ENCODE results near the gene CATSPER1.

The CATSPER1 gene

GRCh38 chr11:66020212-66020611 lies 6.1 kb downstream of the CATSPER1 start:
- no peaks in the 10 kb centered on the region for H3K79me1 ChIP-seq (ENCODE audit: low read depth, low read length)
- H3K36me3 ChIP-seq (replicated peaks in 1 of 2; ENCODE audit: control insufficient read depth in 2 of 2, insufficient read depth in 2 of 2, low read length in 2 of 2), result no peaks in the 10 kb centered on the region
- no peak for DNase-seq (ENCODE audit: low spot score)
- H3K18ac ChIP-seq (ENCODE audit: low read length), result peak overlapping the region; percentile 38
- peaks cover 0 to 47% (median 11%) of the 10 kb centered on the region in 3 experiments for H3K27me3 ChIP-seq (ENCODE audit: control insufficient read depth in 3 of 3, insufficient read depth in 3 of 3, low read depth in 1 of 3, low read length in 3 of 3)
- H3K14ac ChIP-seq (ENCODE audit: low read length), result peak overlapping the region; percentile 8
- no peak overlapping the region for H2BK5ac ChIP-seq (ENCODE audit: low read length)
- H2AK5ac ChIP-seq (ENCODE audit: low read depth, low read length), result peak overlapping the region; percentile 75
- no peak overlapping the region for H3K27ac ChIP-seq (replicated peaks; ENCODE audit: low read length)
- H2BK15ac ChIP-seq (ENCODE audit: low read length), result peak overlapping the region; percentile 58
- no peak overlapping the region for H2BK12ac ChIP-seq (ENCODE audit: low read length)
- H3K4me3 ChIP-seq (ENCODE audit: low read length in 2 of 2), result no peak overlapping the region
- no peak overlapping the region for H3K4ac ChIP-seq (ENCODE audit: low read length)
- H3K9ac ChIP-seq (ENCODE audit: low read depth, low read length, poor library complexity), result no peak overlapping the region
- H4K8ac ChIP-seq (ENCODE audit: low read depth, low read length), result no peak overlapping the region
- H3K23ac ChIP-seq (ENCODE audit: low read depth, low read length, poor library complexity), result peak overlapping the region; percentile 89
- H3K4me2 ChIP-seq (ENCODE audit: insufficient read depth, low read length, poor library complexity, severe bottlenecking), result no peak overlapping the region
- no CpG with 5 or more reads among the region's 8 CpGs for WGBS, 2 donors (ENCODE audit: extremely low coverage in 2 of 2, insufficient read length in 2 of 2, insufficient replicate concordance in 1 of 2)
- H2BK120ac ChIP-seq (ENCODE audit: low read depth, low read length), result no peak overlapping the region
- no peak overlapping the region for H2AFZ ChIP-seq (ENCODE audit: low read length)
- H4K91ac ChIP-seq (ENCODE audit: low read depth, low read length, poor library complexity), result no peak overlapping the region
- peaks cover 0 to 2% of the 10 kb centered on the region in 2 donors for H3K4me1 ChIP-seq (ENCODE audit: control insufficient read depth in 2 of 2, insufficient read depth in 1 of 2, low read depth in 1 of 2, low read length in 2 of 2)
- H3K9me3 ChIP-seq (replicated peaks in 1 of 2; ENCODE audit: control insufficient read depth in 2 of 2, insufficient read depth in 1 of 2, low read depth in 1 of 2, low read length in 2 of 2), result no peaks in the 10 kb centered on the region

- Histone ChIP-seq H3K9ac (ENCODE audit: low read depth, low read length, poor library complexity) (no peak overlapping the region), H3K4me1 (ENCODE audit: control insufficient read depth in 2 of 2, insufficient read depth in 1 of 2, low read depth in 1 of 2, low read length in 2 of 2) (peaks cover 2 to 3% of the 10 kb centered on the region in 2 donors), H2AFZ (ENCODE audit: low read length) (no peak overlapping the region), H3K79me1 (ENCODE audit: low read depth, low read length) (no peaks in the 10 kb centered on the region), H3K27me3 (ENCODE audit: control insufficient read depth in 3 of 3, insufficient read depth in 3 of 3, low read depth in 1 of 3, low read length in 3 of 3) (peaks cover 0 to 61% (median 10%) of the 10 kb centered on the region in 3 experiments), H3K4me2 (ENCODE audit: insufficient read depth, low read length, poor library complexity, severe bottlenecking) (no peak overlapping the region), H3K27ac (replicated peaks; ENCODE audit: low read length) (no peak overlapping the region), H3K23ac (ENCODE audit: low read depth, low read length, poor library complexity) (no peak overlapping the region), H4K91ac (ENCODE audit: low read depth, low read length, poor library complexity) (no peak overlapping the region), H3K18ac (ENCODE audit: low read length) (no peak overlapping the region), H3K14ac (ENCODE audit: low read length) (no peak overlapping the region), H2BK5ac (ENCODE audit: low read length) (no peak overlapping the region), H4K8ac (ENCODE audit: low read depth, low read length) (no peak overlapping the region), H2AK5ac (ENCODE audit: low read depth, low read length) (no peak overlapping the region), H3K4me3 (ENCODE audit: low read length in 2 of 2) (no peak overlapping the region), H3K36me3 (replicated peaks in 1 of 2; ENCODE audit: control insufficient read depth in 2 of 2, insufficient read depth in 2 of 2, low read length in 2 of 2) (no peaks in the 10 kb centered on the region), H2BK120ac (ENCODE audit: low read depth, low read length) (no peak overlapping the region), H3K4ac (ENCODE audit: low read length) (no peak overlapping the region), H2BK15ac (ENCODE audit: low read length) (no peak overlapping the region), H2BK12ac (ENCODE audit: low read length) (no peak overlapping the region), H3K9me3 (replicated peaks in 1 of 2; ENCODE audit: control insufficient read depth in 2 of 2, insufficient read depth in 1 of 2, low read depth in 1 of 2, low read length in 2 of 2) (no peaks in the 10 kb centered on the region)
- WGBS, 2 donors (ENCODE audit: extremely low coverage in 2 of 2, insufficient read length in 2 of 2, insufficient replicate concordance in 1 of 2), result 100% methylated on average over 2 of the region's 4 CpGs; no CpG with 5 or more reads in 1 of the 2 donors
- DNase-seq (ENCODE audit: low spot score), result no peak
Observed at GRCh38 chr11:66017321-66017720, 9.0 kb downstream of the CATSPER1 start.

- no peak overlapping the region for H2BK12ac ChIP-seq (ENCODE audit: low read length)
- no peak for DNase-seq (ENCODE audit: low spot score)
- no peak overlapping the region for H3K18ac ChIP-seq (ENCODE audit: low read length)
- no peak overlapping the region for H3K4me2 ChIP-seq (ENCODE audit: insufficient read depth, low read length, poor library complexity, severe bottlenecking)
- H3K14ac ChIP-seq (ENCODE audit: low read length), result no peak overlapping the region
- no peaks in the 10 kb centered on the region for H3K79me1 ChIP-seq (ENCODE audit: low read depth, low read length)
- H3K23ac ChIP-seq (ENCODE audit: low read depth, low read length, poor library complexity), result no peak overlapping the region
- no peak overlapping the region for H2BK120ac ChIP-seq (ENCODE audit: low read depth, low read length)
- H2AFZ ChIP-seq (ENCODE audit: low read length), result no peak overlapping the region
- no peaks in the 10 kb centered on the region for H3K9me3 ChIP-seq (replicated peaks in 1 of 2; ENCODE audit: control insufficient read depth in 2 of 2, insufficient read depth in 1 of 2, low read depth in 1 of 2, low read length in 2 of 2)
- H2BK15ac ChIP-seq (ENCODE audit: low read length), result peak overlapping the region; percentile 49
- H4K8ac ChIP-seq (ENCODE audit: low read depth, low read length), result no peak overlapping the region
- WGBS, 2 donors (ENCODE audit: extremely low coverage in 2 of 2, insufficient read length in 2 of 2, insufficient replicate concordance in 1 of 2), result no CpG with 5 or more reads among the region's 10 CpGs
- no peak overlapping the region for H3K9ac ChIP-seq (ENCODE audit: low read depth, low read length, poor library complexity)
- no peak overlapping the region for H3K27ac ChIP-seq (replicated peaks; ENCODE audit: low read length)
- peaks cover 0 to 65% (median 15%) of the 10 kb centered on the region in 3 experiments for H3K27me3 ChIP-seq (ENCODE audit: control insufficient read depth in 3 of 3, insufficient read depth in 3 of 3, low read depth in 1 of 3, low read length in 3 of 3)
- peaks cover 2 to 3% of the 10 kb centered on the region in 2 donors for H3K4me1 ChIP-seq (ENCODE audit: control insufficient read depth in 2 of 2, insufficient read depth in 1 of 2, low read depth in 1 of 2, low read length in 2 of 2)
- no peak overlapping the region for H4K91ac ChIP-seq (ENCODE audit: low read depth, low read length, poor library complexity)
- H2BK5ac ChIP-seq (ENCODE audit: low read length), result no peak overlapping the region
- no peak overlapping the region for H3K4ac ChIP-seq (ENCODE audit: low read length)
- H2AK5ac ChIP-seq (ENCODE audit: low read depth, low read length), result peak overlapping the region; percentile 56
- no peak overlapping the region for H3K4me3 ChIP-seq (ENCODE audit: low read length in 2 of 2)
- H3K36me3 ChIP-seq (replicated peaks in 1 of 2; ENCODE audit: control insufficient read depth in 2 of 2, insufficient read depth in 2 of 2, low read length in 2 of 2), result no peaks in the 10 kb centered on the region
Observed at GRCh38 chr11:66016793-66017177, 9.5 kb downstream of the CATSPER1 start.

- Histone ChIP-seq H3K9ac (ENCODE audit: low read depth, low read length, poor library complexity) (no peak overlapping the region), H3K4me2 (ENCODE audit: insufficient read depth, low read length, poor library complexity, severe bottlenecking) (no peak overlapping the region), H3K4me1 (ENCODE audit: control insufficient read depth in 2 of 2, insufficient read depth in 1 of 2, low read depth in 1 of 2, low read length in 2 of 2) (peaks cover 3 to 4% of the 10 kb centered on the region in 2 donors), H4K8ac (ENCODE audit: low read depth, low read length) (no peak overlapping the region), H2BK120ac (ENCODE audit: low read depth, low read length) (no peak overlapping the region), H3K14ac (ENCODE audit: low read length) (no peak overlapping the region), H2BK15ac (ENCODE audit: low read length) (no peak overlapping the region), H4K91ac (ENCODE audit: low read depth, low read length, poor library complexity) (no peak overlapping the region), H3K18ac (ENCODE audit: low read length) (no peak overlapping the region), H3K23ac (ENCODE audit: low read depth, low read length, poor library complexity) (no peak overlapping the region), H3K4me3 (ENCODE audit: low read length in 2 of 2) (no peak overlapping the region), H3K27me3 (ENCODE audit: control insufficient read depth in 3 of 3, insufficient read depth in 3 of 3, low read depth in 1 of 3, low read length in 3 of 3) (peaks cover 0 to 66% (median 19%) of the 10 kb centered on the region in 3 experiments), H2AK5ac (ENCODE audit: low read depth, low read length) (no peak overlapping the region), H3K9me3 (replicated peaks in 1 of 2; ENCODE audit: control insufficient read depth in 2 of 2, insufficient read depth in 1 of 2, low read depth in 1 of 2, low read length in 2 of 2) (peaks cover 0 to 2% of the 10 kb centered on the region in 2 donors), H2AFZ (ENCODE audit: low read length) (no peak overlapping the region), H3K4ac (ENCODE audit: low read length) (no peak overlapping the region), H3K27ac (replicated peaks; ENCODE audit: low read length) (no peak overlapping the region), H2BK5ac (ENCODE audit: low read length) (no peak overlapping the region), H2BK12ac (ENCODE audit: low read length) (no peak overlapping the region), H3K36me3 (replicated peaks in 1 of 2; ENCODE audit: control insufficient read depth in 2 of 2, insufficient read depth in 2 of 2, low read length in 2 of 2) (no peaks in the 10 kb centered on the region), H3K79me1 (ENCODE audit: low read depth, low read length) (no peaks in the 10 kb centered on the region)
- WGBS, 2 donors (ENCODE audit: extremely low coverage in 2 of 2, insufficient read length in 2 of 2, insufficient replicate concordance in 1 of 2), result no CpG with 5 or more reads among the region's 18 CpGs
- no peak for DNase-seq (ENCODE audit: low spot score)
Observed at GRCh38 chr11:66015936-66016792, 10.1 kb downstream of the CATSPER1 start.
